NOMO-1 treated with dmso at 0.1 percent for 144 hours (cell line): ENCODE results near the gene NDUFS5.
"Not testable (repeated sequence)": the region's sequence is repeated elsewhere in the genome, so short reads cannot be mapped to it uniquely, and the experiment has no call there.

Source experiments
- DNase-seq: peaks from one replicate; lab custom pipeline; 2025; ENCODE audit not compliant: unreplicated experiment; lab: John Stamatoyannopoulos, UW

Gene NDUFS5

GRCh38 chr1:39026051-39026865 lies at the start of gene NDUFS5:
Gene NDUFS5 (plus strand): TSS chr1:39026350. CDS start chr1:39028725, 2,375 bp downstream.
- DNase-seq: peak; percentile 78

GRCh38 chr1:38977399-38978244 lies 48.5 kb upstream of the NDUFS5 start:
- DNase-seq: not testable (repeated sequence)

GRCh38 chr1:38978245-38978542 lies 48.0 kb upstream of the NDUFS5 start:
- DNase-seq: not testable (repeated sequence)

DNA sequence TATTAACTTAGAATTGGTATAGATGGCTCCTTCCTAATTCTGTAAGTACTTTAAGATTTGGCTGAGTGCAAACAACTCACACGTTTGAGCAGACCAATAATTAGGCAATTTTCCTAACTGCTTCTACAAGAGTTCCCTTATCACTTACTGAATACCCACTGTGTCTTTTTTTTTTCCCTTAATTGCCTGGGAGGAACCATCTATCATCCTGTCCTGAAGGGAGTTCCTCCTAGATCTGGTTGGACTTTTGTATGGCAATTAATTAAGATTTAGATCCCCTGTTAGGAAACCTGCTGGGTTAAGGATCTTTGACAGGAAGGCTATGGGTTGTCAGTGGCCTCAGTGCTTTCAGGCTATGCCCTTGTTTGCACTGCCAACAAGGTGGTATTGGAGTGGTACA lies 46.8 kb upstream of the NDUFS5 start:
- not testable (repeated sequence) for DNase-seq

GRCh38 chr1:38989979-38990378 lies 36.2 kb upstream of the NDUFS5 start:
- DNase-seq: no peak

- no peak for DNase-seq
Measured at GRCh38 chr1:38990386-38990737, 35.8 kb upstream of the NDUFS5 start.

- DNase-seq: peak; percentile 93
Measured at GRCh38 chr1:38990738-38991637, 35.2 kb upstream of the NDUFS5 start, which contains the start of gene AKIRIN1. Gene AKIRIN1 (plus strand): TSS chr1:38991276. CDS start chr1:38991381, 105 bp downstream.

GRCh38 chr1:38991638-38992411 lies 34.3 kb upstream of the NDUFS5 start:
- DNase-seq: no peak

- DNase-seq: peak; percentile 42
Measured at GRCh38 chr1:38992412-38993111, 33.6 kb upstream of the NDUFS5 start.

GRCh38 chr1:38994196-38994595 lies 32.0 kb upstream of the NDUFS5 start:
- no peak for DNase-seq

GRCh38 chr1:38997034-38997900 lies 28.9 kb upstream of the NDUFS5 start:
- DNase-seq: no peak

GRCh38 chr1:38997901-38998190 lies 28.3 kb upstream of the NDUFS5 start:
- DNase-seq: no peak

- DNase-seq: no peak
Measured at GRCh38 chr1:39001516-39002421, 24.4 kb upstream of the NDUFS5 start.

DNA sequence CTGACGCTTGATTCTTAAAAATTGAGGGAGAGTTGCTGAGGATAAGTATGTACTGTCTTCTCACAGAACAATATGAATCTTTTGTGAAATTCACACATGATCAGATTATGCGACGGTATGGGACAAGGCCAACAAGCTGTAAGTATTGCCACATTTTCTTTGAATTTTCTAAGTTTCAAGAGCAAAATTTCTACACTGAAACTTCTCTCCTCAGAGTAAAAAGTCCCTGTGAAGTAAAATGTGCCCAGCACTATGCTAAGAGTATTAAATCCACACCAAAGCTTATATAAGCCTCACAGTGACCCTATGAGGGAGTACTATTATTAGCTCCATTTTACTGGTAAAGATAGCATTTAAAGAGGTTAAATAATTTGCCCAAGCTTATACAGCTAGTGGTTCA lies 22.9 kb upstream of the NDUFS5 start:
- no peak for DNase-seq

- no peak for DNase-seq
Measured at GRCh38 chr1:39003794-39004193, 22.4 kb upstream of the NDUFS5 start.

GRCh38 chr1:39006287-39006686 lies 19.9 kb upstream of the NDUFS5 start:
- DNase-seq: no peak

GRCh38 chr1:39006726-39007645 lies 19.2 kb upstream of the NDUFS5 start:
- DNase-seq: no peak
